Activated CD4-positive, alpha-beta T cell treated with anti-CD3 and anti-CD28 coated beads for 4 hours (primary cell): ENCODE results near the gene NPAS2.

ENCODE experiments used
- DNase-seq, 2 donors: peaks; one replicate each; pipeline ENCODE4 v3.0.0-alpha.2; 2020

The NPAS2 gene

GRCh38 chr2:100974712-100975520 is 155.0 kb downstream of the NPAS2 start:
- DNase-seq, result no peak

- DNase-seq, result no peak
These were observed 155.5 kb downstream of the NPAS2 start for GRCh38 chr2:100975521-100975785.

GRCh38 chr2:100976061-100976460 is 156.1 kb downstream of the NPAS2 start:
- DNase-seq, result no peak

DNA sequence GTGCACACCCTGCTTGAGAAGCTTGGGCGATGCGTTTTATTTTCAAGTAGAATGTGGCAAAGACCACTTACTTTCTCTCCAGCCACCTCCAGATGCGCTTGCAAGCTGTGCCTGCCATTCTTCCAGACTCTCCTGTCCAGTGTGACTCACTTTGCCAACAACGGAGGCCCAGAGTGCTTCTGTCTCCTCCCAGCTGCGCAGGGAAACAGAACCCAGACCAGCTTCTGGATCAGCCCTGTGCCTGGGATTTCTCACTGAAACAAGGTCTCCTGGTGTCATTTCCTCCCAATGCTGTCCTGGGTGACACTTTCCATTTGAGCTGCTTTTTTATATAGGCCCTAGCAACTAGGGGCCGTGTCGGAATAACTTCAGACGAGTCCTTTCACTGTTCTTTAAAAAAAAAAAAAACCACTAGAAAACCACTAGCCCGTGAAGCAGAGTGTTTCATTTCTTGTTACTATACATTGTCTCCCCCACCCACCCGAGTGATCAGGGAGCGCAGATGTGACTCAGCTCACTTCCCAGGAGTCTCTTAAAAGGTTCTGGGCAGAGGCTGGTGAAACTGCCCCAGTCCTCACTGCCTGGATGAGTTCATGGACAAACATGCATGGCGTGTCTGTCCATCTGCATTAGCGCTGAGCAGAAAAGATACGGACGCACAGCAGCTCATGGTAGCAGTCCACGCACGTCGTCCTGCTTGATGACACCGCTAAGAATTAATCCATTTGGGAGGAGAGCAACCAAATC is 156.9 kb downstream of the NPAS2 start:
- no peak for DNase-seq

DNA sequence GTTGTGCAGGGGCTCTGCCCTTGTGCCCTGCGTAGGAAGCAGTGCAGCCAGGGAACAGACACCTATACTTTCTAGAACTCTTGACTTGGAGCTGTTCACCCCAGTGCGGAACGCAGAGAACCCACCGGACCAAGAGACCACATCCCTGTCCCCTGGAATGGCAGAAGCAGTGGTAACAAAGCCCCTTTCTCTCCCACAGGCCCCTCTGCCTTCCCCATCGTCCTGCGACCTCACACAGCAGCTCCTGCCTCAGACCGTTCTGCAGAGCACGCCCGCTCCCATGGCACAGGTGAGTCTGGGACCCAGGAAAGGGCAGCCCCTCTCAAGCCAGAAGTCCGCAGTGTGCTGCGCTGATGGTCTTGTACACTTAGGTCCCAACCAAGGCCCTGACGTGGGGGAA is 157.6 kb downstream of the NPAS2 start:
- DNase-seq, result no peak

DNA sequence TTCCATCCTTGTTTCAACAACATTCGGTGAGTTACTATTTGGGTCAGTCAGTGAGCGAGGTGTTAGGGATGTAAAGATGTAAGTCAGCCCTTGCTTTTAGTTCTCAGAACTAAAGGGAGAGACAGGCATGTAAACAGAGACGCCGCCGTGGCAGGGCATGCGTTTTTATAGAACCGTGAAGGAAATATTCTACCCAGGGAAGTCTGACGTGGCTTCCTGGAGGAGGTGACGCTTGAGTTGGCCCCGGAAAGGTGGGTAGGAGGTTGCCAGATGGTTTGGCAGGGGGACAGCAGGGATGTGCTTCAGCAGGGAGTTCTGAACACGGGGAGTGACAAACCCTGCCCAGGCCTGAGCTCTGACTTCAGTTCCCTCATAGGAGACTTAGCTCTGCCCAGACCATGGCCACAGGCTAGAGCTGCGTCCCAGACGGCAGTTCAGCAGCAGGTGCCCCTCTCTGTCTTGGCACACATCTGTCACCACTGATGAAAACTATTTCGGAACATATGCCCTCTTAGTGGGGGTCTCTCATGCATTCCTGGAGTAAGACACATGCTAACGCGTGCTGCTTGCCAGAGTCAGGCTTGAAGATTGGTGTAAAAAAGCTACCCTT is 158.7 kb downstream of the NPAS2 start:
- no peak for DNase-seq

- DNase-seq, result no peak
These were observed 160.1 kb downstream of the NPAS2 start for GRCh38 chr2:100980046-100980445.

GRCh38 chr2:100981011-100981410 is 161.1 kb downstream of the NPAS2 start:
- no peak for DNase-seq

GRCh38 chr2:100982431-100982861 is 162.5 kb downstream of the NPAS2 start:
- no peak for DNase-seq

DNA sequence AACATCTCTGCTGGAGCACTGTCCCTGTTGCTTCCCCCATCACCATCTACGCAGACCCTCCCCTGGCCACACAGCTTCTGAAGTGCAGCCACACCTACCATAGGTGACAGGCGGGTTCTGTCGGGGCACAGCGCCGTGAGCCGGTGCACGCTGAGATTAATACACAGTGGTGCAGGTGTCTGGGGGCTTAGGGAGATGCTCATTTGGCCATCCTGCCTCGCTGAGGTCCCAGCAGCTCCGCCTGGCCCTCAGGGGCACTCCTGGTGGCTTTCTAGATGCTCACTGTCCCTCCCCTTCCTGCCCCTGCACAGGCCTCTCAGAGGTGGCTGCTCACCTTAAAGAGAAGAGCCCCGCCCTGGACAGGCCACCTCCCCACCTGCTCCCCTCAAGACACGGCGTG is 163.3 kb downstream of the NPAS2 start:
- no peak for DNase-seq

GRCh38 chr2:100983684-100984310 is 163.9 kb downstream of the NPAS2 start:
- no peak for DNase-seq

GRCh38 chr2:100984892-100985307 is 165.0 kb downstream of the NPAS2 start:
- DNase-seq, result peak; percentile 73 to 79

GRCh38 chr2:100986157-100986556 is 166.2 kb downstream of the NPAS2 start:
- no peak for DNase-seq

- DNase-seq, result no peak
These were observed 167.6 kb downstream of the NPAS2 start for GRCh38 chr2:100987536-100987935.

DNA sequence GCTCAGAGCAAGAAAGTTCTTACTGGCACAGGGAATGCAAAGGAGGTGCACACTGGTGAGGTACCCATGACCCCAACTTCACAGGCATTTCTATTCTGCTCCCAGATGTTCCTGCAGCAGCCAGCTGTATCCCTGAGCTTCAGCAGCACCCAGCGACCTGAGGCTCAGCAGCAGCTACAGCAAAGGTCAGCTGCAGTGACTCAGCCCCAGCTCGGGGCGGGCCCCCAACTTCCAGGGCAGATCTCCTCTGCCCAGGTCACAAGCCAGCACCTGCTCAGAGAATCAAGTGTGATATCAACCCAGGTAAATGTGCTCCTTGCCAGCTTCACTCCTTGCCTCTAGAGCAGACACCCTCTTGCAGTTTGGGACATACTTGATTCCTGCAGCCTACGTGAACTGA is 168.0 kb downstream of the NPAS2 start:
- no peak for DNase-seq

- no peak for DNase-seq
These were observed 168.9 kb downstream of the NPAS2 start for GRCh38 chr2:100988630-100989417.

- DNase-seq, result no peak
These were observed 169.7 kb downstream of the NPAS2 start for GRCh38 chr2:100989666-100990065.

GRCh38 chr2:100990166-100990565 is 170.2 kb downstream of the NPAS2 start:
- no peak for DNase-seq

DNA sequence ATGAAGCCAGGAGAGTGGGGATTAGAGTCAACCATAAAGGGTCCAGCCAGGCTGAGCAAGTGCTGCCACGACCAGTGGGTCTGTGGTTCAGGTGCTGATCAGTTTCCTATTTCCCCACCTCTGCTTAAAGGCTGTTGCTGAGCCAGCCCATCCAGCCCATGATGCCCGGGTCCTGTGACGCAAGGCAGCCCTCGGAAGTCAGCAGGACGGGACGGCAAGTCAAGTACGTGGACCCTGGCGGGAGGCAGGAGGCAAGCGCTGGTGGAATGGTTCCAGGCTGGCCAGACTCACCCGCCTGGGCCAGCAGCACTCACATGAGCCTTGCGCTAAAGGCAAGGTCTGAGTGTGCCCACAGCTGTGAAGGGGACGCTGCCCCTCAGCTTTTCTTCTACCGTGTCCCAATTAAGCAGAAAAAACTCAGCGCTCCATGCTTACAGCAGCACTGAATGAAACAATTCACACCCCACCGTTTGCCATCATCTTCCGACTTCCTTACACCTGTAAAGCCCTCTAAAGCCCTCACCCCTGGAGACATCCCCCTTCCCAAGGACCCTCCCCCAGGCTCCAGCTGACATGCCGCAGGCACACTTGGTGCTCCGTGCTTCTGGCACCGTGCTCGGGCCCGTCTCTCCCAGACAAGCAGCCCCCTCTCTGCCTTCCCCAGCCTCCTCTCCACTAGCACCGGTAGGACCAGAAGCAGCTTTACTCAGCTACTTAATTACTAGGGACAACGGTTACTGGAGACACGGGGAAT is 170.9 kb downstream of the NPAS2 start:
- no peak for DNase-seq

GRCh38 chr2:100991404-100991773 is 171.4 kb downstream of the NPAS2 start:
- DNase-seq, result no peak

- DNase-seq, result no peak
These were observed 172.3 kb downstream of the NPAS2 start for GRCh38 chr2:100992262-100992661.

DNA sequence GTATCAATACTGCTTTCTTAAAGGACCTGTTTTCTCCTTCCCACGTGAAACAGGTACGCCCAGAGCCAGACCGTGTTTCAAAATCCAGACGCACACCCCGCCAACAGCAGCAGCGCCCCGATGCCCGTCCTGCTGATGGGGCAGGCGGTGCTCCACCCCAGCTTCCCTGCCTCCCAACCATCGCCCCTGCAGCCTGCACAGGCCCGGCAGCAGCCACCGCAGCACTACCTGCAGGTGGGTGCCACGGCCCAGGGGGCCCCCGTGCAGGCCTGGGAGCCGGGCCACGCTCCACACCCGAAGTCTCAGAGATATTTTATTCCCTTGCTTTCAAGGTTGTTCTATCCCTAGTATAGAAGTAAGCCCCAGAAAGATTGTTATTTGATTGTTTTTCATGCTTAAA is 173.4 kb downstream of the NPAS2 start:
- no peak for DNase-seq
